ENCODE measurements around the gene COL8A2. TPM values are rescaled to one million over a fixed set of nuclear protein-coding genes. Genes with fewer than 3 reads are reported as not detected.

COL8A2 gene
- total RNA-seq, 2 experiments from 2014 or later = not detected

Other genes with a start within 250 kb of the COL8A2 start
- gene AGO1, start 242.0 kb downstream of the COL8A2 start, total RNA-seq = 10 to 100 TPM; 20.8 to 21.0 TPM
- gene AGO3, start 194.1 kb downstream of the COL8A2 start, total RNA-seq = 10 to 100 TPM; 22.2 to 22.8 TPM
- gene TEKT2, start 41.1 kb downstream of the COL8A2 start, total RNA-seq = not detected
- gene ADPRS, start 36.3 kb downstream of the COL8A2 start, total RNA-seq = 10 to 100 TPM; 29.7 to 29.9 TPM
- 10 to 100 TPM; 57.2 to 58.4 TPM for gene TRAPPC3, start 24.3 kb upstream of the COL8A2 start, total RNA-seq
- 100 to 1,000 TPM; 215 to 221 TPM for gene MAP7D1, start 30.9 kb upstream of the COL8A2 start, total RNA-seq
- 100 to 1,000 TPM; 128 to 133 TPM for gene THRAP3, start 99.2 kb upstream of the COL8A2 start, total RNA-seq
- gene SH3D21, start 181.1 kb upstream of the COL8A2 start, total RNA-seq = 10 to 100 TPM; 18.9 to 19.3 TPM
- 10 to 100 TPM; 25.5 to 28.7 TPM for gene EVA1B, start 198.4 kb upstream of the COL8A2 start, total RNA-seq

Data from activated CD4-positive, alpha-beta memory T cell treated with anti-CD3 and anti-CD28 coated beads, Interleukin-2, amount 10 ng/mL, durations not matched to agents 7 days and 5 days (primary cell).